Measurements from ENCODE around the gene SCAMP5.

SCAMP5 gene

GRCh38 chr15:75033809-75034208 is 38.4 kb downstream of the SCAMP5 start:
- no peak for TF ChIP-seq CTCF (IDR thresholded peaks at IDR 0.05; ENCODE audit: low read depth, low read length)
- DNase-seq (ENCODE audit: extremely low read depth, low read depth), result no peak

GRCh38 chr15:75034615-75035014 is 39.3 kb downstream of the SCAMP5 start:
- DNase-seq (ENCODE audit: extremely low read depth, low read depth), result no peak
- TF ChIP-seq CTCF (IDR thresholded peaks at IDR 0.05; ENCODE audit: low read depth, low read length), result no peak

GRCh38 chr15:75036212-75036616 is 40.9 kb downstream of the SCAMP5 start:
- TF ChIP-seq CTCF (IDR thresholded peaks at IDR 0.05; ENCODE audit: low read depth, low read length), result no peak
- DNase-seq (ENCODE audit: extremely low read depth, low read depth), result no peak

GRCh38 chr15:75037685-75038084 is 42.3 kb downstream of the SCAMP5 start:
- no peak for TF ChIP-seq CTCF (IDR thresholded peaks at IDR 0.05; ENCODE audit: low read depth, low read length)
- DNase-seq (ENCODE audit: extremely low read depth, low read depth), result no peak

- no peak for TF ChIP-seq CTCF (IDR thresholded peaks at IDR 0.05; ENCODE audit: low read depth, low read length)
- no peak for DNase-seq (ENCODE audit: extremely low read depth, low read depth)
Observed at GRCh38 chr15:75038231-75038630, 42.9 kb downstream of the SCAMP5 start.

- no peak for DNase-seq (ENCODE audit: extremely low read depth, low read depth)
Observed at GRCh38 chr15:75042730-75043508, 47.6 kb downstream of the SCAMP5 start.

More at GRCh38 chr15:75042730-75043508, 47.6 kb downstream of the SCAMP5 start:
- TF ChIP-seq CTCF (IDR thresholded peaks at IDR 0.05; ENCODE audit: low read depth, low read length), result peak; percentile 43
